SW 1271 (cell line): ENCODE measurements around the gene DCDC2.
"Not testable (repeated sequence)": the region's sequence is repeated elsewhere in the genome, so short reads cannot be mapped to it uniquely, and the experiment has no call there.

Experiments
- DNase-seq, 2 experiments: peaks; one replicate each; lab custom pipeline; 2025; lab: John Stamatoyannopoulos, UW

DCDC2 gene

GRCh38 chr6:24223115-24223919, 134.5 kb downstream of the DCDC2 start:
- no peak for DNase-seq

- DNase-seq: no peak
These were observed 138.2 kb downstream of the DCDC2 start for GRCh38 chr6:24219670-24220069.

- no peak for DNase-seq
These were observed 142.9 kb downstream of the DCDC2 start for GRCh38 chr6:24214984-24215383.

- no peak for DNase-seq
These were observed 150.4 kb downstream of the DCDC2 start for GRCh38 chr6:24207413-24207812.

GRCh38 chr6:24205020-24205492, 152.8 kb downstream of the DCDC2 start:
- peak in 1 of 2 experiments; percentile 52 for DNase-seq

GRCh38 chr6:24204113-24204512, 153.7 kb downstream of the DCDC2 start:
- DNase-seq: not testable (repeated sequence)

- no peak for DNase-seq
These were observed 160.0 kb downstream of the DCDC2 start for GRCh38 chr6:24197892-24198291.

- DNase-seq: no peak
These were observed 161.8 kb downstream of the DCDC2 start for GRCh38 chr6:24195836-24196597.

- no peak for DNase-seq
These were observed 162.7 kb downstream of the DCDC2 start for GRCh38 chr6:24194978-24195700.

- DNase-seq: no peak
These were observed 164.5 kb downstream of the DCDC2 start for GRCh38 chr6:24193364-24193763.

GRCh38 chr6:24191346-24191745, 166.5 kb downstream of the DCDC2 start:
- no peak for DNase-seq

GRCh38 chr6:24188578-24189080, 169.2 kb downstream of the DCDC2 start:
- no peak for DNase-seq

- DNase-seq: no peak
These were observed 169.8 kb downstream of the DCDC2 start for GRCh38 chr6:24187965-24188577.

GRCh38 chr6:24186349-24186748, 171.5 kb downstream of the DCDC2 start:
- no peak for DNase-seq

GRCh38 chr6:24183584-24183983, 174.3 kb downstream of the DCDC2 start:
- DNase-seq: no peak

GRCh38 chr6:24157886-24158285, 200.0 kb downstream of the DCDC2 start:
- DNase-seq: no peak

- no peak for DNase-seq
These were observed 203.7 kb downstream of the DCDC2 start for GRCh38 chr6:24154121-24154520.

GRCh38 chr6:24152014-24152413, 205.8 kb downstream of the DCDC2 start:
- no peak for DNase-seq

- no peak for DNase-seq
These were observed 208.0 kb downstream of the DCDC2 start for GRCh38 chr6:24149836-24150235.

GRCh38 chr6:24149296-24149695, 208.6 kb downstream of the DCDC2 start:
- no peak for DNase-seq

GRCh38 chr6:24148684-24149083, 209.2 kb downstream of the DCDC2 start:
- DNase-seq: no peak

GRCh38 chr6:24148154-24148570, 209.7 kb downstream of the DCDC2 start:
- no peak for DNase-seq
